Endothelial cell of umbilical vein (primary cell): ENCODE results near the gene CS.

Source experiments
- CTCF ChIP-seq, 2 donors: IDR thresholded peaks; 1 replicate in 1 of 2; 2 replicates in 1 of 2; pipeline ENCODE4 v1.5.1; 2011; ENCODE audit warnings: low read length in 2 of 2, mild to moderate bottlenecking in 2 of 2, moderate library complexity in 2 of 2, control low read depth in 1 of 2, inconsistent platforms in 1 of 2, low read depth in 1 of 2; ENCODE audit not compliant: insufficient read depth in 1 of 2; ENCODE audit errors: extremely low read depth in 1 of 2
- EZH2 ChIP-seq: IDR thresholded peaks from 2 replicates; pipeline ENCODE4 v1.6.1; 2012; ENCODE audit warnings: borderline replicate concordance, low read depth, mild to moderate bottlenecking, moderate library complexity, low read length, inconsistent platforms; ENCODE audit not compliant: severe bottlenecking
- GATA2 ChIP-seq: IDR thresholded peaks from 2 replicates; pipeline ENCODE4 v1.7.0; 2011; ENCODE audit warnings: low read depth, mild to moderate bottlenecking, moderate library complexity, mixed read lengths, low read length; ENCODE audit not compliant: insufficient read length, insufficient read depth
- MAX ChIP-seq: IDR thresholded peaks from 2 replicates; pipeline ENCODE4 v1.6.1; 2011; ENCODE audit not compliant: insufficient read depth, insufficient read length
- POLR2A ChIP-seq: IDR thresholded peaks from 2 replicates; pipeline ENCODE4 v1.6.1; 2012; ENCODE audit warnings: low read depth, mild to moderate bottlenecking, control low read depth, low read length

DNA sequence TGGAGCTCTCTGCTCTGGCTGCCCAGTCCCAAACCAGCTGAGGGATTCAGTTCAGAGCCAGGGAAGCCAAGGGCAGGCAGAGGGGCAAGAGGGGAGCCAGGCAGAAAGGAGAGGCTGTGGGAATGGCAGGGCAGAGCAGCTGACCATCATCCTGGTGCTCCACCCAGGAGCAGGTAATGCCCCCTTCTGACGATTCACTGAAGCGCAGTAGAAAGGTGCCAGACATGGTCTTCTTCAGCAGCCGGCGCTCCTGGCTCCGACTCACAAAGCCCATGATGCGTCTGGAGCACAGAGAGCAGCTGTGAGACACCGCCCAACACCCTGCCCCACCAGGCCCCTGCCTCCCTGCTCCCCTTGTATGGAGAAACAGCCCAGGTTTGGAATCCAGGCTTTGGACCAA, 46.5 kb upstream of the CS start:
- TF ChIP-seq CTCF (IDR thresholded peaks at IDR 0.05; ENCODE audit: extremely low read depth in 1 of 2, insufficient read depth in 1 of 2, low read depth in 1 of 2, low read length in 2 of 2) (no peak), POLR2A (no peak), GATA2 (no peak), EZH2 (no peak), MAX (no peak)
